Loucy (cell line): ENCODE results near the gene SRSF4.

ENCODE experiments used
- H2AFZ ChIP-seq: fragments of 200-600 bp; sonication (generic); 2 replicates; pipeline ENCODE4 v1.6.0; 2016; ENCODE audit warnings: antibody characterized with exemption, mild to moderate bottlenecking, low read length, moderate library complexity
- H3F3A ChIP-seq: fragments of 200-600 bp; 2 replicates; pipeline ENCODE4 v1.6.0; 2016; ENCODE audit warnings: antibody characterized with exemption, low read depth, mild to moderate bottlenecking
- H3K27me3 ChIP-seq: fragments of 200-600 bp; sonication (generic); 2 replicates; pipeline ENCODE4 v1.6.1; 2014; ENCODE audit warnings: low read length, mild to moderate bottlenecking; ENCODE audit not compliant: insufficient read depth, poor library complexity, severe bottlenecking
- H3K36me3 ChIP-seq: fragments of 200-600 bp; sonication (generic); 2 replicates; pipeline ENCODE4 v1.6.1; 2016; ENCODE audit warnings: low read length; ENCODE audit not compliant: insufficient read depth
- H3K4me1 ChIP-seq: fragments of 200-600 bp; sonication (generic); 2 replicates; pipeline ENCODE4 v1.5.1; 2014; ENCODE audit warnings: low read length, mild to moderate bottlenecking; ENCODE audit not compliant: insufficient read depth, poor library complexity, severe bottlenecking
- H3K4me2 ChIP-seq: fragments of 200-600 bp; sonication (generic); 2 replicates; pipeline ENCODE4 v1.6.0; 2014; ENCODE audit warnings: antibody characterized with exemption, low read length, low read depth, mild to moderate bottlenecking; ENCODE audit not compliant: poor library complexity, severe bottlenecking
- H3K4me3 ChIP-seq: fragments of 200-600 bp; sonication (generic); 2 replicates; pipeline ENCODE4 v1.5.1; 2014; ENCODE audit warnings: low read length, mild to moderate bottlenecking, mixed read lengths; ENCODE audit not compliant: poor library complexity, severe bottlenecking
- H3K79me2 ChIP-seq: fragments of 200-600 bp; sonication (generic); 2 replicates; pipeline ENCODE4 v1.6.1; 2014; ENCODE audit warnings: low read length; ENCODE audit not compliant: insufficient read depth
- H3K9ac ChIP-seq: fragments of 200-600 bp; sonication (generic); 2 replicates; pipeline ENCODE4 v1.6.0; 2014; ENCODE audit warnings: mild to moderate bottlenecking, low read depth, low read length, moderate library complexity; ENCODE audit not compliant: poor library complexity, severe bottlenecking
- H3K9me2 ChIP-seq: fragments of 200-600 bp; sonication (generic); replicated peaks from 2 replicates; pipeline ENCODE4 v1.6.1; 2016; ENCODE audit warnings: low read depth, low read length, mixed read lengths
- H3K9me3 ChIP-seq: fragments of 200-600 bp; sonication (generic); 2 replicates; pipeline ENCODE4 v1.6.1; 2014; ENCODE audit warnings: mild to moderate bottlenecking, antibody characterized with exemption, low read length, low read depth; ENCODE audit not compliant: insufficient read depth
- H4K20me1 ChIP-seq: fragments of 200-600 bp; sonication (generic); 2 replicates; pipeline ENCODE4 v1.6.0; 2014; ENCODE audit warnings: antibody characterized with exemption, low read length, mild to moderate bottlenecking; ENCODE audit not compliant: insufficient read depth, poor library complexity, severe bottlenecking
- EZH2phosphoT487 ChIP-seq: fragments of 200-600 bp; IDR thresholded peaks from 2 replicates; pipeline ENCODE4 v1.6.1; 2018; ENCODE audit warnings: antibody characterized with exemption, mild to moderate bottlenecking, moderate library complexity, borderline replicate concordance
- TF ChIP-seq, protein P1 (sequence below): fragments of 200-600 bp; sonication (generic); conservative IDR thresholded peaks from 2 replicates; pipeline ENCODE4 v1.5.1; 2014; ENCODE audit warnings: mild to moderate bottlenecking, antibody characterized with exemption, low read length

SRSF4 gene

DNA sequence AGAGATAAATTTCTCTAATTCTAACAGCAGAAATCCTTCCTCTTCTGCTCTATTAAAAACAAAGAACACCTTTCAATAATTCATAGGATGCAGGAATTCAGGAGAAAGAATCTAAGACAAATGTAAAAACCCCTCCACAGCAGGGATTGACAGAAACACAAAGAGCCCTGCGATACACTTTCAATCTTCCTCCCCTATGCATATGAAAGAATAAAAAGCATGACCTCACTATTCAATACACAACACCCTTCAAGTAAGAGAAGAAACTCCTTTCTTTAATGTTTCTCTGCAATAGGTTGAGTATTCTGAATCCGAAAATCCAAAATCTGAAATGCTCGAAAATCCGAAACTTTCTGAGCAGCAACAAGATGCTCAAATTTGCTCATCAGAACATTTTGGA lies 17.1 kb downstream of the SRSF4 start:
- H3K4me1 ChIP-seq, result peaks cover 45% of the 10 kb centered on the region

DNA sequence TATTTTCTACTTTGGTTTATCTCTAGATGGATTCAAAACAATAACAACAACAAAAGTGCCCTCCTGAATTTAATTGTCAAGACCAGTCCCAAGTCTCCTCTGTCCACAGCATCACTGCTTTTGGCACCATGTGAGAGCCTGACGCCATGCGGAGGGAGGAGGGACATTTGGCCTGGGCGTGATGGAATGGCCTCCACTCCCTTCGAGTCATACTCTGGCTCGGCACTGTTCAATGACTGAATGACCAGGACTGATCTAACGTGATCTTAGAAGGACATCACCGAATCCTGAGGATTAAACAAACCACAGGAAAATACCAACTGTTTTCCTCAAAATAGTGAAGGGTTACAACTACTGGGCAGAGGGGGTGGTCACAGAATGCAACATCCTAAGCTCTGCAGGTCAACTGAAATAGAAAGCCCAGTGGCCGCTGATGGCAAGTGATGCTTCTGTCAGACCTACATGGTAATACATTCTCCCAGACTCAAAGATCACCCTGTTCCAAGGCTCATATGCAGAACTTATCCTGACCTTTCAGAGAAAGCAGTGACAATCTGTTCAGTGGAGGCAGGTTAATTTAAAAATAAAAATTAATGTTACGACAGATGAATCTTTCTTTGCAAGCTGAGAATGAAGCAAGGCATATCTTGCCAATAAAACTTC lies 19.1 kb downstream of the SRSF4 start:
- peak overlapping the region; percentile 45 for H3K4me2 ChIP-seq
- H3K9me2 ChIP-seq, result no peaks in the 10 kb centered on the region
- H3K79me2 ChIP-seq, result peaks cover 79% of the 10 kb centered on the region
- no peaks in the 10 kb centered on the region for H3F3A ChIP-seq
- no peaks in the 10 kb centered on the region for H3K9me3 ChIP-seq
- H3K4me3 ChIP-seq, result no peak overlapping the region
- H2AFZ ChIP-seq, result no peak overlapping the region
- H3K36me3 ChIP-seq, result peaks cover 80% of the 10 kb centered on the region
- no peaks in the 10 kb centered on the region for H3K27me3 ChIP-seq
- H3K4me1 ChIP-seq, result peaks cover 38% of the 10 kb centered on the region
- H3K9ac ChIP-seq, result no peak overlapping the region
- TF ChIP-seq, protein P1, sequence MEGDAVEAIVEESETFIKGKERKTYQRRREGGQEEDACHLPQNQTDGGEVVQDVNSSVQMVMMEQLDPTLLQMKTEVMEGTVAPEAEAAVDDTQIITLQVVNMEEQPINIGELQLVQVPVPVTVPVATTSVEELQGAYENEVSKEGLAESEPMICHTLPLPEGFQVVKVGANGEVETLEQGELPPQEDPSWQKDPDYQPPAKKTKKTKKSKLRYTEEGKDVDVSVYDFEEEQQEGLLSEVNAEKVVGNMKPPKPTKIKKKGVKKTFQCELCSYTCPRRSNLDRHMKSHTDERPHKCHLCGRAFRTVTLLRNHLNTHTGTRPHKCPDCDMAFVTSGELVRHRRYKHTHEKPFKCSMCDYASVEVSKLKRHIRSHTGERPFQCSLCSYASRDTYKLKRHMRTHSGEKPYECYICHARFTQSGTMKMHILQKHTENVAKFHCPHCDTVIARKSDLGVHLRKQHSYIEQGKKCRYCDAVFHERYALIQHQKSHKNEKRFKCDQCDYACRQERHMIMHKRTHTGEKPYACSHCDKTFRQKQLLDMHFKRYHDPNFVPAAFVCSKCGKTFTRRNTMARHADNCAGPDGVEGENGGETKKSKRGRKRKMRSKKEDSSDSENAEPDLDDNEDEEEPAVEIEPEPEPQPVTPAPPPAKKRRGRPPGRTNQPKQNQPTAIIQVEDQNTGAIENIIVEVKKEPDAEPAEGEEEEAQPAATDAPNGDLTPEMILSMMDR, result no peak
- TF ChIP-seq EZH2phosphoT487, result no peak
- peaks cover 88% of the 10 kb centered on the region for H4K20me1 ChIP-seq

More for the DNA sequence above, 17.1 kb downstream of the SRSF4 start:
- Histone ChIP-seq H4K20me1 (peaks cover 99% of the 10 kb centered on the region), H3K27me3 (no peaks in the 10 kb centered on the region), H3K9me3 (no peaks in the 10 kb centered on the region), H3K4me3 (no peak overlapping the region), H3K9me2 (no peaks in the 10 kb centered on the region), H3F3A (no peaks in the 10 kb centered on the region), H3K9ac (no peak overlapping the region), H3K36me3 (peaks cover 79% of the 10 kb centered on the region), H2AFZ (no peak overlapping the region), H3K4me2 (no peak overlapping the region), H3K79me2 (peaks cover 94% of the 10 kb centered on the region)
- TF ChIP-seq EZH2phosphoT487, result no peak
- TF ChIP-seq, protein P1, result no peak

DNA sequence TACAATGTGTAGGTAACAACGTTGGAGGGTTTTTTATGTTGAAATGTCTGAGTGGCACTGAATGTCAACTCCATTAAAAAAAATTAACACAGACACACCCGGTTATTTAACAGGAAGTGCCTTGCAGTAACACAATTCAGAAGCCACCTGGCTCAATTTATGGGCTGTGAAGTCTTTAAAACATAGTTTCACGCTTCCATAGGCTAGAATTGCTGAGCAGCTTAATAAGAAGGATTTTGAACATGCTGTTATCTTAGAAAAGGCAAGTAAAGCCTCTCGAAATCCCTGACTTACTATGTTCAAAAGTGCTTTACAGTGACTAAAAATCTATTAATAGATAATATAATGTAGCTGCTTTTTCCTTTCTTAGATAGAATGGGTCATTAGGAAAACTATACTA lies 19.7 kb downstream of the SRSF4 start:
- TF ChIP-seq EZH2phosphoT487, result no peak
- TF ChIP-seq, protein P1, result no peak
- H3K9ac ChIP-seq, result no peak overlapping the region
- H3K4me3 ChIP-seq, result no peak overlapping the region
- H3K9me2 ChIP-seq, result no peaks in the 10 kb centered on the region
- peak overlapping the region; percentile 45 for H3K4me2 ChIP-seq
- H2AFZ ChIP-seq, result no peak overlapping the region
- peaks cover 83% of the 10 kb centered on the region for H4K20me1 ChIP-seq
- no peaks in the 10 kb centered on the region for H3F3A ChIP-seq
- H3K36me3 ChIP-seq, result peaks cover 81% of the 10 kb centered on the region
- H3K79me2 ChIP-seq, result peaks cover 79% of the 10 kb centered on the region
- H3K9me3 ChIP-seq, result no peaks in the 10 kb centered on the region
- H3K4me1 ChIP-seq, result peaks cover 37% of the 10 kb centered on the region
- H3K27me3 ChIP-seq, result no peaks in the 10 kb centered on the region
